ENCODE data around the gene PDZRN4.
"Not testable (repeated sequence)": the region's sequence is repeated elsewhere in the genome, so short reads cannot be mapped to it uniquely, and the experiment has no call there.

The PDZRN4 gene

GRCh38 chr12:41217727-41218126 is 29.6 kb downstream of the PDZRN4 start:
- DNase-seq, result no peak

- no peak for DNase-seq
Observed at GRCh38 chr12:41220931-41221330, 32.8 kb downstream of the PDZRN4 start.

GRCh38 chr12:41221491-41221890 is 33.4 kb downstream of the PDZRN4 start:
- DNase-seq, result no peak

- no peak for DNase-seq
Observed at GRCh38 chr12:41223600-41223999, 35.5 kb downstream of the PDZRN4 start.

- no peak for DNase-seq
Observed at GRCh38 chr12:41224066-41224465, 35.9 kb downstream of the PDZRN4 start.

- DNase-seq, result no peak
Observed at GRCh38 chr12:41225179-41225578, 37.1 kb downstream of the PDZRN4 start.

GRCh38 chr12:41228066-41228820 is 40.1 kb downstream of the PDZRN4 start:
- DNase-seq, result no peak

GRCh38 chr12:41230756-41231155 is 42.6 kb downstream of the PDZRN4 start:
- no peak for DNase-seq

- peak; percentile 72 for DNase-seq
Observed at GRCh38 chr12:41234692-41235091, 46.6 kb downstream of the PDZRN4 start.

GRCh38 chr12:41242603-41243002 is 54.5 kb downstream of the PDZRN4 start:
- peak; percentile 2 for DNase-seq

- DNase-seq, result no peak
Observed at GRCh38 chr12:41248391-41248790, 60.3 kb downstream of the PDZRN4 start.

GRCh38 chr12:41250748-41251147 is 62.6 kb downstream of the PDZRN4 start:
- DNase-seq, result no peak

GRCh38 chr12:41254004-41254914 is 66.1 kb downstream of the PDZRN4 start:
- no peak for DNase-seq

- not testable (repeated sequence) for DNase-seq
Observed at GRCh38 chr12:41263196-41263595, 75.1 kb downstream of the PDZRN4 start.

- no peak for DNase-seq
Observed at GRCh38 chr12:41264281-41264680, 76.2 kb downstream of the PDZRN4 start.

- DNase-seq, result no peak
Observed at GRCh38 chr12:41269056-41269455, 80.9 kb downstream of the PDZRN4 start.

- no peak for DNase-seq
Observed at GRCh38 chr12:41271489-41271888, 83.4 kb downstream of the PDZRN4 start.

GRCh38 chr12:41274643-41275042 is 86.5 kb downstream of the PDZRN4 start:
- DNase-seq, result no peak

GRCh38 chr12:41277100-41277945 is 89.2 kb downstream of the PDZRN4 start:
- peak; percentile 14 for DNase-seq

GRCh38 chr12:41277946-41278267 is 89.8 kb downstream of the PDZRN4 start:
- peak; percentile 42 for DNase-seq

GRCh38 chr12:41280341-41281095 is 92.4 kb downstream of the PDZRN4 start:
- not testable (repeated sequence) for DNase-seq

GRCh38 chr12:41285470-41285869 is 97.3 kb downstream of the PDZRN4 start:
- not testable (repeated sequence) for DNase-seq

Measured in NCI-H524 treated with DMSO at 0.1 percent for 48 hours (cell line).